Tibial nerve (tissue), 3 donors: ENCODE measurements around the gene ZNF333.

ENCODE experiments used
- POLR2A ChIP-seq, 2 donors: fragments of 450-650 bp; IDR thresholded peaks; one replicate each; pipeline ENCODE4 v1.6.1; 2017; ENCODE audit warnings: antibody characterized with exemption in 2 of 2, mild to moderate bottlenecking in 2 of 2, moderate library complexity in 2 of 2
- TF ChIP-seq, protein P1 (sequence below), 5 experiments: fragments of 200-600 bp in 3 of 5; fragments of 450-650 bp in 2 of 5; sonication (generic) in 3 of 5; IDR thresholded peaks; one replicate each; pipeline ENCODE4 v1.5.1; 2016 to 2019; ENCODE audit warnings: antibody characterized with exemption in 5 of 5, mild to moderate bottlenecking in 3 of 5, moderate library complexity in 2 of 5

DNA sequence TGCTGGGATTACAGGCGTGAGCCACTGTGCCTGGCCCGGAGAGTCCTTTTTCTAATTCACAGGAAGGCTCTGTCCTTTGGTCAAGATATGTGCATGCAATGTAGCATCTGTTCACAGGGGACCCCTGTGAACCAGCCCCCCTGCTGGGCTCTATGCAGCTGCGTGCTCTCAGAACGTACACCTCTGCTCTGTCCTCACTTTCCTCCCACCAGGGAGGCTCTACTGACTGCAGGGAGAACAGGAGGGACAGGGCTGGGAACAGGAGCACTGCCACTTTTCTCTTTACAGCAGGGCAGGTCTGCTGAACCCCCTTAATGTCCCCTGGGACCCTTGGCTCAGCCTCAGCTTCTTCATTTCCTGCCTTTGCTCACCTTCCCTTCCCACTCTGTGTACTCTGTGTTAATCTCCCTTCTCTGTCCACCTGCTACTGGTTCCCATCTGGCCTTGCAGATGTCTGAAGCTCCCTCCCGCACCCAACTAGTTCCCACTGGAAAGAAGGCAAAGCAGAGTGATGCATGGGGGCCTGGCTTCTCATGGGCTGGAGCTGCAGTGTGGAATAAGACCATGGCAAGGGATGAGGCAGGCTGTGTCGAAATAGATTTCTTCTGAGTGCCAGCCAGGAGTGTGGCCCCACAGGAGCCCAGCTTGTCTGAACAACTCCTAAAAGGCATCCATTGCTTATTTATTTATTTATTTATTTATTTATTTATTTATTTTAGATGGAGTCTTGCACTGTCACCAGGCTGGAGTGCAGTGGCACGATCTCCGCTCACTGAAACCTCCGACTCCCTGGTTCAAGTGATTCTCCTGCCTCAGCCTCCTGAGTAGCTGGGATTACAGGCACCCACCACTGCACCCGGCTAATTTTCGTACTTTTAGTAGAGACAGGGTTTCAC, 81.3 kb downstream of the ZNF333 start:
- TF ChIP-seq, protein P1, sequence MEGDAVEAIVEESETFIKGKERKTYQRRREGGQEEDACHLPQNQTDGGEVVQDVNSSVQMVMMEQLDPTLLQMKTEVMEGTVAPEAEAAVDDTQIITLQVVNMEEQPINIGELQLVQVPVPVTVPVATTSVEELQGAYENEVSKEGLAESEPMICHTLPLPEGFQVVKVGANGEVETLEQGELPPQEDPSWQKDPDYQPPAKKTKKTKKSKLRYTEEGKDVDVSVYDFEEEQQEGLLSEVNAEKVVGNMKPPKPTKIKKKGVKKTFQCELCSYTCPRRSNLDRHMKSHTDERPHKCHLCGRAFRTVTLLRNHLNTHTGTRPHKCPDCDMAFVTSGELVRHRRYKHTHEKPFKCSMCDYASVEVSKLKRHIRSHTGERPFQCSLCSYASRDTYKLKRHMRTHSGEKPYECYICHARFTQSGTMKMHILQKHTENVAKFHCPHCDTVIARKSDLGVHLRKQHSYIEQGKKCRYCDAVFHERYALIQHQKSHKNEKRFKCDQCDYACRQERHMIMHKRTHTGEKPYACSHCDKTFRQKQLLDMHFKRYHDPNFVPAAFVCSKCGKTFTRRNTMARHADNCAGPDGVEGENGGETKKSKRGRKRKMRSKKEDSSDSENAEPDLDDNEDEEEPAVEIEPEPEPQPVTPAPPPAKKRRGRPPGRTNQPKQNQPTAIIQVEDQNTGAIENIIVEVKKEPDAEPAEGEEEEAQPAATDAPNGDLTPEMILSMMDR (IDR thresholded peaks at IDR 0.05), result no peak
- no peak for TF ChIP-seq POLR2A (IDR thresholded peaks at IDR 0.05)
